ENCODE data around the gene ZSWIM3. TPM values are rescaled to one million over a fixed set of nuclear protein-coding genes. Genes with fewer than 3 reads are reported as not detected.

The ZSWIM3 gene
- total and polyA plus RNA-seq, 9 donors, result 1.8 to 7.5 (median 4.7) TPM

DNA sequence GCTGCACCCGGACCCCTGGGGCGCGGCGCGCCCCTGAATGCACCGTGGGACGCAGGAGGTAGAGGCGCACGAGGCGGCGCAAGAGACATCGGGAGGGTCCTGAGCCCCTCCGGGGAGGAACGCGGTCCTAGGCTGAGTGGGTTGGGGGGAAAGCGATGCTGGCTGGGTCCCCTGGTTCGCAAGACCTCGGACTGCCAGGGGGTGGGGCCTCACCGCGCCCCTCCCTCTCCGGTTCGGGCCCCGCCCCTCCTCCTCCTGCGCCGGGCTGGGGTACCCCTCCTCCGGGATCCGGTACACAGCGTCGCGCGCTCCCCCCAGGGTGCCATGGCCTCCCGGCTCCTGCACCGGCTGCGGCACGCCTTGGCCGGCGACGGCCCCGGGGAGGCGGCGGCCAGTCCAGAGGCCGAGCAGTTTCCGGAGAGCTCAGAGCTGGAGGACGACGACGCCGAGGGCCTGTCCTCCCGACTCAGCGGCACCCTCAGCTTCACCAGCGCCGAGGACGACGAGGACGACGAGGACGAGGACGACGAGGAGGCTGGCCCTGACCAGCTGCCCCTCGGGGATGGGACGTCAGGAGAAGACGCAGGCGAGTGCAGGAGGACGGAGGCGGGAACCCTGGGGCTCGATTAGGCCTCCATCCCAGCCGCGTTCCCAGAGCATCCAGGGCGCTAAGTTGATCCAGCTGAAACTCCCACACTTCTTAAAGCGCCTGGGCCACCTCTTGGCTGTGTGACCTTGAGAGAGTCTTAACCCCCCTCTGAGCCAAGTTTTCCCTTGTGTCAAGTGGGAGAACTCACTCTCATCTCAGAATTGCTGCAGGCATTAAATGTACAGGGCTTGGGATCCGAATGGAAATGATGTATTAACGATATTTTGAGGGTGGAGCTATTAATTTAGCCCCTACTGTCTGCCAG, 23.3 kb upstream of the ZSWIM3 start:
- intact Hi-C loops (cut with DNase I), result no loop called here
- Histone ChIP-seq H3K27me3 (no peaks in the 10 kb centered on the region), H3K4me1 (ENCODE audit: insufficient read depth) (peaks cover 22% of the 10 kb centered on the region), H3K9me3 (no peaks in the 10 kb centered on the region), H3K27ac (peak overlapping the region; percentile 93 to 97), H3K4me3 (peak overlapping the region; percentile 66), H3K36me3 (no peaks in the 10 kb centered on the region)
- DNase-seq, result peak; percentile 84 to 91 (median 88)
- 1% methylated on average over 55 to 71 of the region's 71 CpGs for WGBS, 3 donors
- TF ChIP-seq EP300 (IDR thresholded peaks at IDR 0.05) (no peak), POLR2A (IDR thresholded peaks at IDR 0.05) (peak; percentile 58)
- TF ChIP-seq, protein P1, sequence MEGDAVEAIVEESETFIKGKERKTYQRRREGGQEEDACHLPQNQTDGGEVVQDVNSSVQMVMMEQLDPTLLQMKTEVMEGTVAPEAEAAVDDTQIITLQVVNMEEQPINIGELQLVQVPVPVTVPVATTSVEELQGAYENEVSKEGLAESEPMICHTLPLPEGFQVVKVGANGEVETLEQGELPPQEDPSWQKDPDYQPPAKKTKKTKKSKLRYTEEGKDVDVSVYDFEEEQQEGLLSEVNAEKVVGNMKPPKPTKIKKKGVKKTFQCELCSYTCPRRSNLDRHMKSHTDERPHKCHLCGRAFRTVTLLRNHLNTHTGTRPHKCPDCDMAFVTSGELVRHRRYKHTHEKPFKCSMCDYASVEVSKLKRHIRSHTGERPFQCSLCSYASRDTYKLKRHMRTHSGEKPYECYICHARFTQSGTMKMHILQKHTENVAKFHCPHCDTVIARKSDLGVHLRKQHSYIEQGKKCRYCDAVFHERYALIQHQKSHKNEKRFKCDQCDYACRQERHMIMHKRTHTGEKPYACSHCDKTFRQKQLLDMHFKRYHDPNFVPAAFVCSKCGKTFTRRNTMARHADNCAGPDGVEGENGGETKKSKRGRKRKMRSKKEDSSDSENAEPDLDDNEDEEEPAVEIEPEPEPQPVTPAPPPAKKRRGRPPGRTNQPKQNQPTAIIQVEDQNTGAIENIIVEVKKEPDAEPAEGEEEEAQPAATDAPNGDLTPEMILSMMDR (IDR thresholded peaks at IDR 0.05), result no peak

DNA sequence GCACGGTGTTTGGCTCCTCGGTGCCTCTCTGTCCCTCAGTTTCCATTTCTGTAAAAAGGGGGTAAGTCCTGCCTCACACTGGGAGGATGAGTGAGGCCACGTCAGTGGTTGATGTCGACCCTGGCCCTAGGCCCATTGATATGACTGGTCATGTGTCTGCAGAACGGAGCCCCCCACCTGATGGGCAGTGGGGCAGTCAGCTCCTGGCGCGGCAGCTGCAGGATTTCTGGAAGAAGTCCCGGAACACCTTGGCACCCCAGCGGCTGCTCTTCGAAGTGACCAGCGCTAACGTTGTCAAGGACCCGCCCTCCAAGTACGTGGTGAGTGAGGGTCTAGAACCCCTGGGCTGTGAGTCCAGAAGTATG, 22.6 kb upstream of the ZSWIM3 start:
- Histone ChIP-seq H3K9me3 (no peaks in the 10 kb centered on the region), H3K36me3 (no peaks in the 10 kb centered on the region), H3K4me1 (ENCODE audit: insufficient read depth) (peaks cover 22% of the 10 kb centered on the region), H3K4me3 (peak overlapping the region; percentile 66), H3K27me3 (no peaks in the 10 kb centered on the region), H3K27ac (peak overlapping the region; percentile 93 to 97)
- peak in 4 of 5 donors; percentile 41 to 64 (median 63) for DNase-seq
- WGBS, 3 donors, result 33 to 52% (median 39%) methylated on average over 14 of the region's 14 CpGs
- intact Hi-C loops (cut with DNase I), result no loop called here
- TF ChIP-seq EP300 (IDR thresholded peaks at IDR 0.05) (no peak), POLR2A (IDR thresholded peaks at IDR 0.05) (no peak)
- TF ChIP-seq, protein P1 (IDR thresholded peaks at IDR 0.05), result no peak

DNA sequence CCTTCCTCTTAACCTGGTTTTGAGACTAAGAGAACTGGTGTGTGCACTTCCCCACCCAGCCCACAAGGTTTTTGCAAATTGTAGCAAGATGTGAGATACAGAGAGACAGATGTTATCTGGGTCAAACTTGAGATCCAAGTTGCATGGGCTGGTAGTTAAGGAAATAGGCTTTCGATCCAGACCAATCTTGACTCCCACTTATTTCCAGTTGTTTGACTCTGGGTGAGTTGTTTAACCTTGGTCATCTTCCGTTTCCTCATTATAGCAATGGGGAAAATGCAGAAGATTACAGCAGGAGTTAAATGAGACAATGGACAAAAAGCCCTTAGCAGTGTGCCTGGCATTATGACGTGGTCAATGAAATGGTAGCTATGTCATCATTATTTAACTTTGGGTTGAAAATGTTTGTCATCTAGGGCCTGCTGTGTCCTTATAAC, 22.1 kb upstream of the ZSWIM3 start:
- no peak for TF ChIP-seq POLR2A (IDR thresholded peaks at IDR 0.05)
- TF ChIP-seq EP300 (IDR thresholded peaks at IDR 0.05), result no peak
- peaks cover 22% of the 10 kb centered on the region for H3K4me1 ChIP-seq (ENCODE audit: insufficient read depth)
- no peak for DNase-seq
- H3K27ac ChIP-seq, result peak overlapping the region in 1 of 2 donors; percentile 97
- WGBS, 3 donors, result 29 to 38% (median 32%) methylated on average over 3 of the region's 3 CpGs
- no peaks in the 10 kb centered on the region for H3K36me3 ChIP-seq
- H3K27me3 ChIP-seq, result no peaks in the 10 kb centered on the region
- no peaks in the 10 kb centered on the region for H3K9me3 ChIP-seq
- intact Hi-C loops (cut with DNase I), result no loop called here
- H3K4me3 ChIP-seq, result peak overlapping the region; percentile 66

DNA sequence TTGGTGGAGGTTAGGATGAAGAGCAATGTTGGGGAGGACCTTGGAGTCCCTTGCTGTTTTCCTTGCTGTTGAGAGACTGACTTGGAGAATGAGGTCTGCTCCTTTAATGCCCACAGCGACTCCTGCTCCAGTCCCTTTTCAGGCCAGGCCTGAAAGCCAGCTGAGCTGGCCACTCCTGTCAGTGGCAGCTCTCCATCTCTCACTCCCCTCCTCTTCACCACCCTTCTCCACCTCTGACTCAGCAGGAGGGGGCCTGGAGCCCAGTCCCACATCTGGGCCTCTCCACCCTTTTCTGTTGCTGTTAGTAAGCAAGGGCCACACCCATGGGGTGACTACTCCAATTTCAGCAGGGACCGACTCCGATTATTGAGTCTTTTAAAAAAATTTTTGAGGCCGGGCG, 21.6 kb upstream of the ZSWIM3 start:
- peaks cover 22% of the 10 kb centered on the region for H3K4me1 ChIP-seq (ENCODE audit: insufficient read depth)
- intact Hi-C loops (cut with DNase I), result loop anchor here in 1 of 4 donors (1.0 kb wide), 1 partner anchor 98 kb away; the partner anchor contains the start of gene PCIF1
- peak in 1 of 5 donors; percentile 63 for DNase-seq
- 60 to 64% (median 62%) methylated on average over 5 of the region's 5 CpGs for WGBS, 3 donors
- H3K27ac ChIP-seq, result peak overlapping the region in 1 of 2 donors; percentile 97
- H3K27me3 ChIP-seq, result no peaks in the 10 kb centered on the region
- TF ChIP-seq, protein P1 (IDR thresholded peaks at IDR 0.05), result no peak
- TF ChIP-seq EP300 (IDR thresholded peaks at IDR 0.05), result no peak
- no peak for TF ChIP-seq POLR2A (IDR thresholded peaks at IDR 0.05)
- H3K36me3 ChIP-seq, result no peaks in the 10 kb centered on the region
- no peaks in the 10 kb centered on the region for H3K9me3 ChIP-seq
- H3K4me3 ChIP-seq, result peak overlapping the region; percentile 66

DNA sequence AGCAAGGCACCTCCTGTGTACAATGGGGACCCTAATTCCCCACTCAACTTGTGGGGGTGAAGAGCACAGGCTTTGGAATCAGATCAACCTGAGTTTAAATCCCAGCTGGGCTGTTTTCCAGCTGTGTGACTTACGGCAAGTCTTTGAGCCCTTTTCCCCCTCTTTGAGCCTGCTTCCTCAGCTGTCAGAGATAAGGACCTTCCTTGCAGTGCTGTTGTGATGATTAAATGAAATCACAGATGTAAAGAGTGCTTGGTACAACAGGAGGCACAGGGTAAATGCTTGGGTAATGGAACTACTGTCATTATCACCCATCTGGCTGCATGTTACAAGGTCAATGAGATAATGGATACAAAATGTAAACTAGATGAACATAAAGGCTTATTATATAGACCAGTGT, 20.6 kb upstream of the ZSWIM3 start:
- Histone ChIP-seq H3K4me3 (no peak overlapping the region), H3K36me3 (no peaks in the 10 kb centered on the region), H3K27ac (no peak overlapping the region), H3K9me3 (no peaks in the 10 kb centered on the region), H3K4me1 (ENCODE audit: insufficient read depth) (peaks cover 23% of the 10 kb centered on the region), H3K27me3 (no peaks in the 10 kb centered on the region)
- no peak for DNase-seq
- WGBS, 3 donors, result 5 to 14% (median 9%) methylated on average over 1 of the region's 1 CpG
- no peak for TF ChIP-seq POLR2A (IDR thresholded peaks at IDR 0.05)
- no peak for TF ChIP-seq EP300 (IDR thresholded peaks at IDR 0.05)
- TF ChIP-seq, protein P1 (IDR thresholded peaks at IDR 0.05), result no peak
- intact Hi-C loops (cut with DNase I), result loop anchor here in 1 of 4 donors (1.0 kb wide), 1 partner anchor 97 kb away; the partner anchor contains the start of gene PCIF1
